Measurements from ENCODE around the gene AP1AR.

DNA sequence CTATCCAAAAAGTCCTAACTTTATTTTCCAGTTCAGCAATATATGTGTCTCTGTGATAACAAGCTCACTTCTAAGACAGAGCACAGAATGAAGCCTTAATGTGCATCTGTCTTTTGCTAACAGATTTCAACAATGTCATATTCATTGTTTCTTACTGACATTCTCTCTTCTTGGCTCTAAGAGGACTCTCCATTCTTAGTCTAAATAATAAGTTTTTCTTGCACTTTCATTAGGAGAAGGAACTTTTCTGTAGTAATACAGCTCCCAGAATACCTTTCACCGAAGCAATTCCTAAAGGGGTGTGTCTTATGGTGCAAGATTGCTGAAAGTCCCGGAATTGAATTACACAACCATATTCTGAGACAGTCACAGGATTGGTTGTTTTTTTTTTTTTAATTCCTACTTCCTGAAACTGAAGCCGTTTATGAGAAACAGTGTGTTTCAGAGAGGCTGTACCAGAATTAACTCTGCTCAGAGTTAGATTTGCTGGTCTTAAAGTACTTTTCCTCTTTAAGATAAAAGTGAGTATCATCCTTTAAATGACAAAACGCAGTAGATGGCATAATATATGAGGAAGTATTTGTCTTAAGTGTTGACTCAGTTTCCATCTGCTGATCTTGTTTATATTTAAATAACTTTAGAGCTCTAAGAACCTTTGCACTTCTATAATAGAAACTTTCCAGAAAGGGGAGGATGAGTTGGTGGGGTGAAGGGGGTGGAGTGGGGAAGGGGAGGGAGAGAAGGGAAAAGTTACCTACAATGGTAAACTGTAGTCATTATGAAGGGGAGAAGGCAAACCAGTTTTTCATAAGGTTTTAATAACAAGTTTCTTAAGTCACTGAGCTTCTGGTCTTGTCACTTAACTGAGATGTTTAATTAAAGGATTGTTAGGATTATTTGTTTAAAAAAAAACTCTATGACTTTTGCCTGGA, 65.6 kb downstream of the AP1AR start, which contains the start of gene ALPK1:
- TF ChIP-seq EP300 (IDR thresholded peaks at IDR 0.05) (peak; percentile 82 to 93), POLR2A (IDR thresholded peaks at IDR 0.05) (peak; percentile 37 to 49)

All from tibial nerve (tissue), 3 donors.